G401.6 (cell line): ENCODE data around the gene TMEM116.
"Not testable (repeated sequence)": the region's sequence is repeated elsewhere in the genome, so short reads cannot be mapped to it uniquely, and the experiment has no call there.

Experiments
- FAIRE-seq: peaks from 2 replicates; lab custom pipeline; 2012; peaks lifted over from hg19 to GRCh38; lab: Jason Lieb, UNC

TMEM116 gene

GRCh38 chr12:112009596-112009995 lies 3.4 kb downstream of the TMEM116 start:
- FAIRE-seq: not testable (repeated sequence)

GRCh38 chr12:112008918-112009317 lies 4.0 kb downstream of the TMEM116 start:
- FAIRE-seq: no peak

GRCh38 chr12:112007945-112008344 lies 5.0 kb downstream of the TMEM116 start:
- FAIRE-seq: no peak

- no peak for FAIRE-seq
Measured at GRCh38 chr12:112005419-112006395, 7.3 kb downstream of the TMEM116 start.

- FAIRE-seq: no peak
Measured at GRCh38 chr12:112004041-112004440, 8.9 kb downstream of the TMEM116 start.

GRCh38 chr12:112001576-112001975 lies 11.4 kb downstream of the TMEM116 start:
- no peak for FAIRE-seq

GRCh38 chr12:112000820-112001219 lies 12.1 kb downstream of the TMEM116 start:
- no peak for FAIRE-seq

- not testable (repeated sequence) for FAIRE-seq
Measured at GRCh38 chr12:111999129-111999528, 13.8 kb downstream of the TMEM116 start.

GRCh38 chr12:111998015-111998414 lies 14.9 kb downstream of the TMEM116 start:
- FAIRE-seq: no peak

- FAIRE-seq: no peak
Measured at GRCh38 chr12:111997300-111997699, 15.7 kb downstream of the TMEM116 start.

- peak; percentile 57 for FAIRE-seq
Measured at GRCh38 chr12:111995782-111996480, 17.0 kb downstream of the TMEM116 start.

GRCh38 chr12:111994211-111995111 lies 18.5 kb downstream of the TMEM116 start:
- not testable (repeated sequence) for FAIRE-seq

- no peak for FAIRE-seq
Measured at GRCh38 chr12:111993292-111994150, 19.4 kb downstream of the TMEM116 start.

GRCh38 chr12:111992464-111992863 lies 20.5 kb downstream of the TMEM116 start:
- no peak for FAIRE-seq

- no peak for FAIRE-seq
Measured at GRCh38 chr12:111991946-111992345, 21.0 kb downstream of the TMEM116 start.

GRCh38 chr12:111991535-111991934 lies 21.4 kb downstream of the TMEM116 start:
- FAIRE-seq: no peak

- peak; percentile 89 for FAIRE-seq
Measured at GRCh38 chr12:111984820-111985219, 28.1 kb downstream of the TMEM116 start.

- no peak for FAIRE-seq
Measured at GRCh38 chr12:111981987-111982386, 31.0 kb downstream of the TMEM116 start.

- no peak for FAIRE-seq
Measured at GRCh38 chr12:111980598-111980997, 32.4 kb downstream of the TMEM116 start.

GRCh38 chr12:111978545-111978944 lies 34.4 kb downstream of the TMEM116 start:
- FAIRE-seq: no peak

- no peak for FAIRE-seq
Measured at GRCh38 chr12:111976860-111977259, 36.1 kb downstream of the TMEM116 start.
